Testis (tissue), 3 donors: Measurements from ENCODE around the gene PRR33. TPM values are rescaled to one million over a fixed set of nuclear protein-coding genes. Genes with fewer than 3 reads are reported as not detected.

ENCODE experiments used
- DNase-seq: peaks from one replicate; pipeline ENCODE4 v3.0.0-alpha.2; 2019
- H3K27ac ChIP-seq, 2 donors: fragments of 200-600 bp; sonication (generic); one replicate each; pipeline ENCODE4 v1.5.1; 2019
- H3K27me3 ChIP-seq: fragments of 200-600 bp; sonication (generic); one replicate; pipeline ENCODE4 v1.5.1; 2019
- H3K36me3 ChIP-seq: fragments of 200-600 bp; sonication (generic); one replicate; pipeline ENCODE4 v1.5.1; 2017; ENCODE audit warnings: low read depth; ENCODE audit errors: missing control alignments
- H3K4me1 ChIP-seq: fragments of 200-600 bp; sonication (generic); one replicate; pipeline ENCODE4 v1.5.1; 2019
- H3K4me3 ChIP-seq, 2 donors: fragments of 200-600 bp; sonication (generic); one replicate each; pipeline ENCODE4 v1.5.1; 2017 to 2019
- H3K9me3 ChIP-seq: fragments of 200-600 bp; sonication (generic); one replicate; pipeline ENCODE4 v1.5.1; 2017
- CTCF ChIP-seq, 3 experiments: fragments of 450-650 bp in 2 of 3; fragments of 200-600 bp in 1 of 3; sonication (generic) in 1 of 3; IDR thresholded peaks; one replicate each; pipeline ENCODE4 v1.5.1; 2016 to 2019; ENCODE audit warnings: antibody characterized with exemption in 3 of 3, mild to moderate bottlenecking in 2 of 3, moderate library complexity in 1 of 3
- POLR2A ChIP-seq: fragments of 450-650 bp; IDR thresholded peaks from one replicate; pipeline ENCODE4 v1.6.1; 2017; ENCODE audit warnings: antibody characterized with exemption, mild to moderate bottlenecking, moderate library complexity
- WGBS, 2 donors: methylation state at CpG; one replicate each; pipeline ENCODE4 v1.1.5; 2018; 5-methylcytosine and 5-hydroxymethylcytosine counted together
- intact Hi-C: fragments of 100-400 bp; cut with DNase I; formaldehyde crosslinking; loops from one replicate; pipeline ENCODE4 v1.15.1; 2023; ENCODE audit warnings: low total_unique reads
- polyA plus RNA-seq: library from polyadenylated mRNA; stranded (reverse); fragments of 350-450 nt; fragmentation: Illumina TruSeq; extraction: RNeasy Lipid Tissue Mini Kit (QIAGEN cat#74804); gene quantifications from one replicate; pipeline ENCODE4 v1.2.3, GENCODE V29; 2014; ENCODE audit warnings: low read depth, low replicate concordance; ENCODE audit not compliant: insufficient read depth
- total RNA-seq, 2 donors: library from RNA; depleted of rRNA; stranded (reverse); fragments of >200 nt; gene quantifications; one replicate each; pipeline ENCODE4 v1.2.3, GENCODE V29; 2016

Gene PRR33
- total and polyA plus RNA-seq, 3 donors from 2014 or later: 0.06 TPM; not detected in 2

DNA sequence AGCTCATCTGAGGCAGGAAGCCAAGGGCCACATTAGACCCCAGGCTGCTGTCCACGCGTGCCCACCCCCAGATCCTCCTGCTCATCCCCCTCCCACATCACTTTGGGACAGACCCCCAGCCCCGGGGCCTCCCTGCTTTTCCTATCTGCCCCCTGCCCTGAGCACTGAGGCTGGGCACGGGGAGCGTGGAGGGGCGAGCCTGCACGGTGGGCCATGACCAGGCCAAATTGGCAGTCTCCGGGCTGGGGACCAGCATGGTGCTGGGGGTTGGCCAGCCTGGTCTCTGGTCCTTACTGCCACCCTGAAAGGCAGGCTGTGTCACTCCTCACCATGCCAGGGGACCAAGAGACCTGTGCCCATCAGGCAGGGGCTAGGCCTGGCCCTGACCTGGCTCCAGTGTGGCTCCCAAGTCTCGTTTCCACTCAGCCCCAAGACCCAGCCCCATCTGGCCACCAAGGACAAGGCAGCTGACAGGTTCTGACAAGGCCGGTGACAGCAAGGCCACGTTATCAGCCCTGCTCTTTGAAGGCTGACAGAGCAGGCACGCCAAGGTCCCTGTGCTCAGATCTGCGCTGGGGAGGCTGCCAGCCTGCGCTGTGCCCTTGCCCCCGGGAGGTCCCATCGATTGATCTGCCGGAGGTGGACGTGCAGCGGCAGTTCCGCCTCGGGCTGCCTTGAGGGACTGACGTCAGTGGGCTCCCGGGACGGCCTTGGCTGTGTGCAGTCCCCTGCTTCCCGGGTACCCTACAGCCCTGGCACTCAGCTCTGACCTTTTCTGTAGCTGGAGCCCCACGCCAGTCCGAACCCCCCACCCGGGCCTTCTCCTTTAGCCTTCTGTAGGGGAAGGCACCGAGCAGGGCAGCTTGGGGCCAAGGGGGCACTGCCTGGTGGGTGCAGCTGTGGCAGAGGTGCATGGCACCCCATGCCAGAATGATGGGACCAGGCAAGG, 49.3 kb downstream of the PRR33 start:
- H3K27ac ChIP-seq: peak overlapping the region in 1 of 2 donors; percentile 50
- 59 to 82% methylated on average over 27 to 29 of the region's 29 CpGs for WGBS, 2 donors
- H3K27me3 ChIP-seq: no peaks in the 10 kb centered on the region
- intact Hi-C loops: no loop called here
- peak; percentile 62 for DNase-seq
- no peaks in the 10 kb centered on the region for H3K9me3 ChIP-seq
- no peak for TF ChIP-seq POLR2A
- TF ChIP-seq CTCF (IDR thresholded peaks at IDR 0.05): no peak
- peaks cover 35% of the 10 kb centered on the region for H3K4me1 ChIP-seq
- H3K4me3 ChIP-seq: no peak overlapping the region
- no peaks in the 10 kb centered on the region for H3K36me3 ChIP-seq

DNA sequence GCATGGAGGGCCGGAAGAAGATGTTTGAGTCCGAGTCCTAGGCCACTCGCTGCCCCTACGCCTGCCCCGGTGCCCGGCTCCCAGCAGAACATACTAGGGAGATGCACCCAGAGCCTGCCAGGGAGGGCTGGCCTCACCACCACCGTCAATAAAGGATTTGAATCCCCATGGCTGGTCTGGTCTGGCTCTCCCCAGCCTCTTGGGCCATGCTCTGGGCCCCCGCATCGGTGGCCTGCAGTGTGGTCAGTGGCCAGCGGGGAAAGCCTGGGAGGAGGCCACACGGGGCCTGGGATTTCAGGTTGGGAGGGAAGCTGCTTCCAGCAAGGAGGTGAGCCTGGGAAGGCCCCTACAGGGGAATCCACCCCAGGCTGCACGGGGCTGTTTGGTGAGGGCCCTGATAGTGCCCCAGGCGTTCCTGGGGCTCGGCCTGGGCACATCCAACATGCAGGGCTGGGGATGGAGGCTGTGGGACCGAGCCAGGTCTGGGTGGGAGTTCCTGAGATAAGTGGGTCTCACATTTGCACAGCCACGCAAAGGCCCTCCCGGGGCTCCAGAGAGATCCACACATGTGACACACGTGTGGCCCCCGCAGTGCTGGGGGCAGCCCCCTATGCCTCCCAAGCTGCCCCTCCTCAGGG, 50.1 kb downstream of the PRR33 start:
- intact Hi-C loops: no loop called here

GRCh38 chr11:1840780-1841480, 50.8 kb downstream of the PRR33 start:
- DNase-seq: no peak
- no peak overlapping the region for H3K4me3 ChIP-seq
- intact Hi-C loops: no loop called here

More for the DNA sequence above, 50.1 kb downstream of the PRR33 start:
- H3K27ac ChIP-seq: no peak overlapping the region
- no peaks in the 10 kb centered on the region for H3K9me3 ChIP-seq
- 76 to 90% methylated on average over 6 to 19 of the region's 19 CpGs for WGBS, 2 donors
- no peaks in the 10 kb centered on the region for H3K27me3 ChIP-seq
- TF ChIP-seq POLR2A: no peak
- TF ChIP-seq CTCF (IDR thresholded peaks at IDR 0.05): no peak
- H3K4me1 ChIP-seq: peaks cover 28% of the 10 kb centered on the region
- DNase-seq: no peak
- H3K36me3 ChIP-seq: no peaks in the 10 kb centered on the region
- no peak overlapping the region for H3K4me3 ChIP-seq

More at GRCh38 chr11:1840780-1841480, 50.8 kb downstream of the PRR33 start:
- H3K27me3 ChIP-seq: no peaks in the 10 kb centered on the region
- peaks cover 21% of the 10 kb centered on the region for H3K4me1 ChIP-seq
- TF ChIP-seq POLR2A: no peak
- TF ChIP-seq CTCF (IDR thresholded peaks at IDR 0.05): no peak
- H3K36me3 ChIP-seq: no peaks in the 10 kb centered on the region
- H3K27ac ChIP-seq: no peak overlapping the region
- H3K9me3 ChIP-seq: no peaks in the 10 kb centered on the region
- WGBS, 2 donors: 94 to 97% methylated on average over 14 to 37 of the region's 37 CpGs
